ENCODE results near the gene TRAF3IP1.
"Not testable (repeated sequence)": the region's sequence is repeated elsewhere in the genome, so short reads cannot be mapped to it uniquely, and the experiment has no call there.

TRAF3IP1 gene

DNA sequence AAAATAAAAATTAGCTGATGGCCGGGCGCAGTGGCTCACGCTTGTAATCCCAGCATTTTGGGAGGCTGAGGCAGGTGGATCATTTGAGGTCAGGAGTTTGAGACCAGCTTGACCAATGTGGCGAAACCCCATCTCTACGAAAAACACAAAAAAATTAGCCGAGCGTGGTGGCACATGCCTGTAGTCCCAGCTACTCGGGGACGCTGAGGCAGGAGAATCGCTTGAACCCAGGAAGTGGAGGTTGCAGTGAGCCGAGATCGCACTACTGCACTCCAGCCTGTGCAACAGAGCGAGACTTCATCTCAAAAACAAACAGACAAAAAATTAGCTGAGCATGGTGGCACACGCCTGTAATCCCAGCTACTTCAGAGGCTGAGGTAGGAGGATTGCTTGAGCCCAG lies 9.6 kb upstream of the TRAF3IP1 start:
- not testable (repeated sequence) for DNase-seq

DNA sequence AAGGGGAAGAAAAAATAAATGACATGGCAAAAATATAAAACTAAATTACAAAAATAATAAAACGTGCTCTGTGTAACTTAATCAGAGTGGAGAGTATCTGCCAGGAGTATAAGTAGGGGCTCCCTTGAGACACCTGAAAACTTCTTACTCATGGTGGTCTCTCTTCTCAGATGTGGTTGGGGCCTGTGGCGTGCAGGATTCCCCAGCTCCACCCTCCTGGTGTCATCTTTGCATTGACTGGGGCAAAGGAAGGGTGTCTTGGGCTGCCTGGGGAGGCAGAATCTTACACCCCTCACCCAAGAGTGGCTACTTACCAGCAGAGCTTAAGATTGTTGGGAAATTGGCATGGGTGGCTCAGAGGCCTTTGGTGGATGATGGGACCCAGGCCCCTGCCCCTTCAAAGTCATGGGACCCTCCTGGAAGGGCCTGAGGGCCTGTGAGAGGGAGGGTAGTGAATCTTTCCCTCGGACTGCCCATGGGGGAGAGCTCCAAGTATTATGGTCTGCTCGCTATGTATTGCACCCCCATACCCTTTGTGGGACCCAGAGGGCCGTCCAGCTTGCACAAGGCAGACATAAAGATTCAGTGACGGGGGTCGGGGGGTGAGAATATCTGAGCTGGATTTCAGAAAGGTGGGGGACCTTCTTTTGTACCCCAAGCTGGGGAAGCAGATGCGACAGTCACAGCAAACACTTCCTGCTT lies 6.9 kb upstream of the TRAF3IP1 start:
- DNase-seq = no peak

DNA sequence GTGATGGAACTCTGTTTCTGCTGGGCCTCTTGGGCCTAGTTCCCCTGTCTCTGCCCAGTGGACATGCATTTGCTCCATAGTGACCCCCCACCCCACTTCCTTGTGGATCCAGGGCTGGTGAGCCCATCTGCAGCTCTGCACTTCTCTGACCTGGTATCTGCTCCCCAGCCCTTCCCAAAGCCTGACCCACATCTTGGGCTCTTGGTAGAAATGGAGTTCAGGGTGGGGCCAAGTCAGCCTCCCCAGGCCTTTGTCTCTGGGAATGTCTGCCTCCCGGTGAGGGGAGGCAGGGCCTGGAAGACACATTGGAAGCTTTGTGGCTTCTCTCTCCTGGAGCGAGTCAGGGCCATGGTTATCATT lies 6.3 kb upstream of the TRAF3IP1 start:
- no peak for DNase-seq

DNA sequence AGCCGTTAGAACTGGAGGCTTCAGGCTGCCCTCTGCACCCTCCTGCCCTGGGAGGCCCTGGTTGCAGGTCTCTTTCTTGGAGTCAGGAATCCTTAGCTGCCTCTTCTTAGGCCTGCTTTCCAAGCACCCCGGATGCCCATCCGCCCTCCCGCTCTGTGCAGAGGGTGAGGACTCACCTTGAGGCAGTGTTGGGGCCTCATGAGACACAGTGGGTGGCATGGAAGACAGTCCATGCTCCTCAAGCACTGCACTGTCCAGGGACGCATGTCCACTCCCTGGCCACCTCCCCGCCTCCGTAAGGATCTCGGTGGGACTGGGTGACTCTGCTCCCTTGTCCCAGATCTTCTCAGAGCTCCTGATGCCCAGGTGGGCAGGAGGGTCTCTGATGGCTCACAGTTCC lies 5.7 kb upstream of the TRAF3IP1 start:
- DNase-seq = no peak

DNA sequence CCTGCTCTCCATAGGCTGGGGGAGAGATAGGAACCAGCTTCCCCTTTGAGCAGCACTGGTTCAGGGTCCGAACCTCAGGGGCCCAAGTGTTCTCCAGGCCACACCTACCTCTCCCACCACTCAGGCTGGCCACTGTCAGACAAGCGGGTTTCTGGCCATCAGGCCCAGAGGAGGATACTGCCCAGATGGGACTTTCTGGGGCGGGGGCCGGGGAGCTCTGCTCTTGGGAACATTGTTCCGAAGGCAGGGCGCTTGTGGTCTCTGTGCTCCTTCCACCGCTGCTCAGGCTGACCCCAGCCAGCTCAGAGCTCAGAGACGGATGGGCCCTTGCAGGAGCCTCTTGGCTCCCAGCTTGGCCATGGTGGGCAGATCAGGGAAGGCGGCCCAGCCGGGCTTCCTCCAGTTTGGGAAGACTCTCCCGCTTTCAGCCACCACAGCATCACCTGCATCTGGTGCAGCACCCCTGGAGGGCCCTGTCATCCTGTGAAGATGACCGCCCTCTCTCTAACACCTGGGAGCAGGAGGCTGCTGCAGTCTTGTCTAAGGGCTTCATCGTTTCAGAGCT lies 5.2 kb upstream of the TRAF3IP1 start:
- DNase-seq = no peak

DNA sequence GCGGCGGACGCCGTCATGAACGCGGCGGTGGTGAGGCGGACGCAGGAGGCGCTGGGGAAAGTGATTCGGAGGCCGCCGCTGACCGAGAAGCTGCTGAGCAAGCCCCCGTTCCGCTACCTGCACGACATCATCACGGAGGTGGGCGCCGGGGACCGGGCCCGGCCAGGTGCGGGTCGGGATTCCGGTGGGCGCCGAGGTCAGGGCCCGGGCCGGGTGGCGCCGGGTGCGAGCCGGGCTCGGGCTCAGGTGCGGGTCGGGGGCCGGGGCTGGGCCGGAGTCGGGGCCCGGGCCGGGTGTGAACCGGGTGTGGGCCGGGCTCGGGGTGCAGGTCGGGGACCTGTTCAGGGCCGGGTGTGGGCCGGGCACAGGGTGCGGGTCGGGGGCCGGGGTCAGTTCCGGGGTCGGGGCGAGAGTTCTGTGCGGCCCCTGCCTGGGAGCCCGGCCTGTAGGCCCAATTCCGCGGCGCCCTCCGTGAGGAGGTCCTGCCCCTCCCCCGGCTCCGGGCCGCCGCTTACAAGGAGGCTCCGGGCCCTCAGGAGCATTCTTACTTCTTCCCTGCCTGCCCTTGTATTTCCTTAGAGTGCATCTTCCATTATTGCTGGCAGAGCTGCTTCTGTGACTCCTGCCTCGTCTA lies 447 bp downstream of the TRAF3IP1 start:
- DNase-seq = no peak

DNA sequence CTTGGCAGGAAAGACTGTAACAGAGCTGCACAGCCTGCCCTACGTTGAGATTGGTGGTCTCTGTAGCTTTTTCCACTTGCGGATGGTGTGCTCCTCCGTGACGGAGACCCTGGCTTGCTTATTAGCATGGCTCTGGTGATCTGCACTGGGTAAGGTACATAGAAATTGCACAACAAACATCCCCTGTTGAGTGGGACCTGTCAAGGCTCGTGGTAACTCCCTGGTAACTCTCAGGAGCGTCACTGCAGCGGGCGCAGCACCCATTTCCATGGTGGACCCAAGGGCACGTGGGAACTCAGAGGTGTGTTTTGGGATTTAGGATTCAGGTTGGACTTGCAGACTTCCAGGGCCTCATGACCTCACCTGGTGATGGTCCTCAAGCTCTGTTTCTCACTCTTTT lies 1.1 kb downstream of the TRAF3IP1 start:
- DNase-seq = no peak

DNA sequence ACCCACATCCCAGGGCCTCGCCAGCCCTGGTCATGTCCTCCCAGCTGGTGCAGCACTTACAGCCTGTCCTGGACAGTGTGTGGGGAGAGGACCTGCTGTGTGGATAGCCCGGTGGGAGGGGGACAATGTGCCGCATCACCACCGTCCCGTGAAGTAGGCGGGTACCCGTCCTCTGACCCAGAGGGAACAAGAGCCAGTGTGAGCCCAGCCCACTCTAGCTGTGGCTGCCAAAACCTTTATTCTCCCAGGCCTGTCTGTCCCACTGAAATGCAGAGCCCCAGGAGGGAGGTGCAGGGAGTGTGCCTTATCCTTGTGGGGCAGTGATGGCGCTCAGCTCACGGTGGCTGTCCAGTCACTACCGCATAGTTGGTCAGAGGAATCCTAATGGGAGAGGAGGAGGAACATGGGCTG lies 1.7 kb downstream of the TRAF3IP1 start:
- no peak for DNase-seq

DNA sequence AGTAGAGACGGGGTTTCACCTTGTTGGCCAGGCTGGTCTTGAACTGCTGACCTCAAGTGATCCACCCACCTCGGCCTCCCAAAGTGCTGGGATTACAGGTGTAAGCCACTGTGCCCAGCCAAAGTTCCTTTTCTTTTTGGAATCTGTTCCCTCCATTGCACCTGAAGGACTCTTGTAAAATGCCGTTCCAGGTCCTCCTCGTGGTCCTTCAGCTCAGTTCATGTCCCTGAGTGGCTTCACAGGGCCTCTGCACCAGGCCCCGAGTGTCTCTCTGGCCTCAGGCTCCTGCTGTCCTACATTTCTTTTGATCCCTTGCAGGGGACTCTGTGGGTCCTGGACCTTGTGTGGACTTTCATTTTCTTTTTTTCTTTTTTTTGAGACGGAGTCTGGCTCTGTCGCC lies 3.9 kb downstream of the TRAF3IP1 start:
- DNase-seq = not testable (repeated sequence)

DNA sequence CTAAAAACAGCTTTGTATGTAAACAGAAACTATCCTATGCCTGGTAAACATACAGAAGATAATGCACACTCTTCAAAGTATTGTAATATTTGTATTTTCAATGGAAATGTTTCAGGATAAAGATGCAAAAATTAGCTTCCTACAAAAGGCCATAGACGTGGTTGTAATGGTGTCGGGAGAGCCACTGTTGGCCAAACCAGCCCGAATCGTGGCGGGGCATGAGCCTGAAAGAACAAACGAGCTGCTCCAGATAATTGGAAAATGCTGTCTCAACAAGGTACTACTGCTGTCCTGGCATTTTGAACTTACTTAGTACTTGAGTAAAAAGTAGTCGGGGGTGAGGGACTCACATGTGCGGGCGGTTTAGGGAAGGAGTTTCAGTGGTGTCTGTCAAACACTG lies 5.4 kb downstream of the TRAF3IP1 start:
- DNase-seq = no peak

DNA sequence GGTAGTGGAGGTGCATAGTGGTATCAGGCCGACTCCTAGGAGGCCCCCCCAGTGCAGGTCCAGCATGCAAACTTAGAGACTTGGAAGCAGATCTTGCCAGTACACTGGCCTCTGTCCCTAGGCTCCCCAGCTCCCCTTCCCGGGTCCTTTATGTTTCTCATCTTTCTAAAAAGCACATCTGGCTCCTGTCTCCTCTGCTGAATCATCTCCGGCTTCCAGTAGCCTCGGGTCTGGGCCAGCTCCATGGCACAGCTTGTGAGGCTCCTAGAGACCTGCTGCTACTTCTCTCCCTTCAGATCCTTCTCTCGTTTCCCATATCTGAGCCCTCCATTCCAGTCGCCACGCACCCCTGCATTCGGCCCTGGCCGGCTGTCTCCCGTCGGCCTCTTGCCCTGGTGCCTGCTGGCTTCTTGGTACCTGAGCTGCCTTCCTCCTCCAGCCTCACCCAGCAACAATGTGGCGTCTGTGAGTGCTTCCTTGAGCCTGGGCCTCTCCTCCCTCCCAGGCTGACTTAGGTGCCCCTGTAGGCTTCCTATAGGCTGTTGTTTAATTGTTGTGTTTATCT lies 6.6 kb downstream of the TRAF3IP1 start:
- DNase-seq = no peak

DNA sequence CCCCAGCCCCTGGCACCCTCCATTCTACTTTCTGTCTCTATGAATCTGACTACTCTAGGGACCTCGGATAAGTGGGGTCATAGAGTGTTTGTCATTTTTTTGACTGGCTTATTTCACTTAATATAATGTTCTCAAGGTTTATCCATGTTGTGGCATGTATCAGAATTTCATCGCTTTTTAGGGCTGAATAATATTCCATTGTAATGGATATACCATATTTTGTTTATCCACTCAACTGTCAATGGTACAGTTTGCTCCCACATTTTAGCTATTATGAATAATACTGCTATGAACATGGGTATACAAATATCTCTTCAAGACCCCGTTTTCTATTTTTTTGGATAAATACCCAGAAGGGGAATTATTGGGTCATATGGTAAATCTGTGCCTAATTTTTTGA lies 7.4 kb downstream of the TRAF3IP1 start:
- DNase-seq = no peak

DNA sequence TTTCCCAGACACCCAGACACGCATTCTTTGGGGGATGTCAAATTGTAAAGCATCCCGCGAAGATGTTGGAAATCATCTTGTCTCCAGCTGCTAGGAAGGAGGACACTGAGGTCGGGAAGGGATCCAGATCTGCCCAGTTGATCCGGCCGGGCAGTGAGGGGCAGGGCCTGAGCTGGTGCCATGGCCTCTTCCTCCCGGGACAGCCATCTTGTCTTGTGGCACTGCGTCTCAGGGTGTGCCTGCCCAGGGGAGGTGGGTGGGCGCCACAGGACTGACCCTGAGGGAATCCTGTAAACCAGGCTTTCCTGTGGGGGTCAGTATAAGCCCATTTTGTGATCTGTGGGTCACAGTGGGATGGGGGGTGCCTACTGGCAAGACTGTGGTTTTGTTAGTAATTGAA lies 10.1 kb downstream of the TRAF3IP1 start:
- DNase-seq = no peak

DNA sequence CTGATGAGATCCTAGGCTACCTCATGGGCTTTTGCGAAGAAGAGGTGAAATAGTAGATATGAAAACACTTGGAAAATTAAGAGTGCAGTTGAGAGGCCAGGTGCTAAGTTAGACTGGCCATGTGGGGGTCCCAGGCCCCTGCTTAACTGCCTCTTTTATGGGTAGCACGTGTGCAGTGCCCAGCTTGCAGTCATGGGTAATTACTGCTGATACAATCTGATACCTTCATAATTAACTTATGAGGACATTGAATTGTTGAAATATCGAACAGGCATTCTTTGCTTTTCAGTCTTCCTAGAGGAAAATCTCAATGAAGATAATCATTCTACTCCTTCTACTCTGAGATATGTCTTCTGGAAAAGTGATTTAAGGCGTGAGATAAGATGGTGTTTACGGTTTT lies 11.6 kb downstream of the TRAF3IP1 start:
- DNase-seq = no peak

DNA sequence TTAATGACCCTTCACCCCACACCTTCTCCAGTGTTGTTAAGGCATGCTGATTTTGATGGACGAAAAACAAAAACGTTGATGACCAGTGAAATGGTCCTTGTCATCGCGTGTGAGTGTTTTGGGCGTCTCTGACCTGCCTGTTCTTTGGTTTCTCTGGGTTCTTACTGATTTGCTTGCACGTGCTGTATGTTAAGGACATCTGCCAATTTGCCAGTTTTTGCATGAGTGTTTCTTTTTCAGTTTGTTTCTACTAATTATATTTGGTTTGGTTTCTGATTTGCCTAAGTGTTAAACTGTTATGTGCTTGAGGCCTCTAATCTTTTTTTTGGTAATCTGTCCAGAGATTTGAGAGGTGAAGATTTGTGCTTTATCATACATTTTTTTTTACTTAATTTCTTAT lies 14.6 kb downstream of the TRAF3IP1 start:
- no peak for DNase-seq

DNA sequence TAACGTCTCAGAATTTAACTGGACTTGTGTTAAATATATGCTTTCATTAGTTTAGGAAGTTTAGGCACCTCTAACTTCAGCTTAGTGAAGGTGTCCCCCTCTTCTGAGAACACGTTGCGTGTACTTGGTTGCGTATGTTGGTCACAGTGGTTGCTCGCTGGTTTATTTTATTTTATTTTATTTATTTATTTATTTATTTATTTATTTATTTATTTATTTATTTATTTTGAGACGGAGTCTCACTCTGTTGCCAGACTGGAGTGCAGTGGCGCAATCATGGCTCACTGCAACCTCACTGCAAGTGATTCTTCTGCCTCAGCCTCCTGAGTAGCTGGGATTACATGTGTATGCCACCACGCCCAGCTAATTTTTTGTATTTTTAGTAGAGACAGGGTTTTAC lies 15.3 kb downstream of the TRAF3IP1 start:
- DNase-seq = not testable (repeated sequence)

DNA sequence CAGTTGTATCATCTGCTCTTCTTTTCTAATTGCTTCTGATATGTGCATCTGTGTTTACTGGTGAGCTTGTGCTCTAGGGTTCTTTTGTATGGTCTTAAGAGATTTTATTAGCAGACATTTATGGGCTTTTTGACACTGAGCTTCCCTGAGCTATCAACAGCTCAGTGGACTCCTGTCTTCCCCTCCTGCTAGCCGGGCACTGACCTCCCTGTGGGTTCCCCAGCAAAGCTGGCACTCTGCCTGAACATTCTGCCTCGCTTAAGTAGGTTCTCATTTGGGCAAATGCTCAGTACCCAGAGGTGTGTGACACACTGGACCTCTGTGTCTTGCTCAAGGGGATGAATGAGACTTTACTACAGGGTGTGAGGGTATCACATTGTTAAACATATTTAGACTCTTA lies 15.8 kb downstream of the TRAF3IP1 start:
- DNase-seq = no peak

DNA sequence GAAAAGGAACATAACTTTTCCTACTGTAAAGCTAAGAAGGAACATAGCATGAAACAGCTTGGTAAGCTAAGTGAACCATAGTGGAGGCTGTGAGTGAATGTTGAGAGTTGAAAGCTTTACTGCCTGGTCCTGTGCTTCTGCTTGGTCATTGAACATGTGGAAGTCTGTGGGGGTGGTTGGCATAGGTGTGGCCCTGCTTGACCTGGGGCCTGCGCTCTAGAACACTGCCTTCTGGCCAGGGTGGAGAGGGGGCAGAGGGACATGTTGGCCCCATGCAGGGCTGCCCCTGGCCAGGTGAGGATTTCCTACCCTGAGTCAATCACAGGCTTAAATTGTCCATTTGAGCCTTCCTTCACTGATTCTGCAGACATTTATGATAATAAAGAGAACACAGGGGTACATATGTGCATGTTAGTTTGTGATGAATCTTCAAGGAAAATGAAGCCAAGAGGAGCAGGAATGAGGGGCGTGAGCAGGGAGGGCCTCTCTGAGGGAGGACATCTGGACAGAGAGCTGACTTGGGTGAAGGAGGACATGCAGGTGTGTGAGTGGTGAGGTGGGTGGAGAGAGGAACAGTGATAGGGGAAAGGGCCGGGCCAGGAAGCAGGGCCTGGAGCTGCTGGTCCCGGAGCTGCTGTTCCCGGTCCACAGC lies 16.6 kb downstream of the TRAF3IP1 start:
- DNase-seq = no peak

DNA sequence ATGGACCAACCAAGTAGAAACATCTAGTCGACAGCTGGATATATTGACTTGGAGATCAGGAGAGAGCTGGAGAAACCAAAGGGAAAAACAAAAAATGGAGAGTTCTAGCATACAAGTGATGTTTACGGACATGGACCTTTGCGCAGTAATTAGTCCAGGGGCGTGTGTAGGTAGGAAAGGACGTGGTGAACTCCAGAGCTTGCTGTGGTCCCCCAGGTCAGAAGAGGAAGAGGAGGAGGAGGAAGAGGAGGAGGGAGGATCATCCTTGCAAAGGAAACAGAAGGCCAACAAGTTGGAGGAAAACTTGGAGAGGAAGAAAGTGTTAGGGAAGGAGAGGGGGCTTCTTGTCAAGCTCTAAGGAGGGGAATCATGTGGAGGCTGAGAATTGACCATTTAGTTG lies 17.5 kb downstream of the TRAF3IP1 start:
- DNase-seq = no peak

DNA sequence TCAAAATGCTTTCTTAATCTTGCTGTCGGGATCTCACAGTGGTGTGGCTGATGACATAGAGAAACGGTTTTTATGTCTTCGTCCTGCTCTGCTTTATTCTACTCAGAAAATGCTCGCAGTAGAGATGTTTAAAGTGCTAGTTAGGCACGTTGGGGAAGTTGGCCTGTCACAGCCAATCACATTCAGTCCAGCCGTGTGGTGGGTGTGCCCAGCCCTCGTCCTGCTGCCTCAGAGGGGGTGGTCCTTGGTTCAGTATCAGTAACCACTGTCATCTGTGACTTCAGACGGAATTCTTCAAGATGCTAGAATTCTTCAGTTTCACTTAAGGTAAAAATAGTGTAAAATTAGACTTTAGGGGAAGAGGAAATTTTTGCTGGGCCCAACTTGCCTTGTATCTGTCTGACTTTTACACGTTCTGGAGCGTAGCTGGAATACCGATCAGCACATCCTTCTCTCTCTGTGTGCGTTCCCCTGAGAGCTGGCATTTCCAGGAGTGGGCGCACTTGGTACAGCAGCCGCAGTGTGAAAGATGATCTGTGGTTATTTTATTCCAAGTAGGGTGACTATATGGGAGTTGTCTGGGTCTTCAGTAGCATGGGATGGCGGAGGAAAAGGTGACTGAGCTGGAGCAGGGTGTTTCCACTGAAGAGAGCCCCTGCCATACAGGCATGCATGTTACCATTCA lies 18.5 kb downstream of the TRAF3IP1 start:
- no peak for DNase-seq

DNA sequence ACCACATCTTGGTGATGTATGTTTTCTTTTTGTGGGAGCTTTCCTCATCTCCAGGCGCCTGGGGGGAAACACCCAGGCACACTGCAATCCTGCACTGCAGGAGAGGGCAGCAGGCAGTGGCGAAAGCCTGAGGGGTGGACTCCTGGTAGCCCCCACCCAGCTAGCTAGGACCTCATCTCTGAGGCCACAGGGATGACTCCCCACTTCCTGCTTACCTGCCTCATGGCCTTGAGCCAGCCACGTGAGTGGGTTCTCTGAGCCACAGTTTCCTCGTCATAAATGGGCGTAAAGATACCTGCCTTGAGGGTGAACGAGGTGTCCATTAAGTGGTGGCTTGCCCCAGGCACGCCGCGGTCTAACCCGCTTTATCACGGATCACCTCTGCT lies 19.1 kb downstream of the TRAF3IP1 start:
- DNase-seq = no peak

DNA sequence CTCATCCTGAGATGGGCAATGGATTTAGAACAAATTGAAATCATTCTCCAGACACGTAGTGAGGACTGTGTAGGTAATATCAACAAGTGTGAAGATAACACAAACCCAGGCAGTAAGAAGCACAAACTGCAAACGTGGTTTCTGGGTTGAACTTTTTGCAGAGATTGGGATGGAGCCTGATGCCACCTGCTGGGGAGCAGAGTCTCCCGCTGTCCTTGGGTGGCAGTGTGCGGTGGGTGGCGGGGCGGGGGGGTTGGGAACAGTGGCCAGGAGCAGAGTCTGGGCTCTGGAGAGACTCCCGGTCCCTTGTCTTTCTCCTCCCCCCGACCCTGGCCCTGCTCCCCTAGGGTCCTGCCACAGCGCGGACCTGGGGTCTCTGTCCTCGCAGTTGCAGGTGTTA lies 19.5 kb downstream of the TRAF3IP1 start:
- DNase-seq = no peak

DNA sequence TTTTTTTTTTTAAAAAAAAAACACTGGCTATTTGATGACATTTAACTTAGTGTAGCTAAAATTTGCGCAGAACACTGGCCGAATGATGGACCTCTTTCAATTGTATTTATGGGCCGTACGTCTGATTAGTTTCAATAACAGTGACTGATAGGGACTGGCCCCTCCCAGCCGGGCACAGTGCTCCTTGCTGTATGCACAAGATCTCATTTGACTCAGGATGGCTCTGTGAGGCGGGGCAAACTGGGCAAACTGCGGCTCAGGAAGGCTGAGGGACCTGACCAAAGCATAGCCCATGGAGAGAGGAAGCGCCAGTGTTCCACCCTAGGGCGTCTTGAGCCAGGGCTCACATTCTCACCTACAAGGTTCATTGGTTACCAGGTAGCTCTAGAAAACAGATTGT lies 21.2 kb downstream of the TRAF3IP1 start:
- DNase-seq = no peak

Data from OCI-M1 (cell line).